Stomach (tissue), 9 donors: ENCODE data around the gene ABCA10. TPM values are rescaled to one million over a fixed set of nuclear protein-coding genes. Genes with fewer than 3 reads are reported as not detected.

ENCODE experiments used
- DNase-seq, 2 donors: peaks; one replicate each; pipeline versions ENCODE4 v3.0.0 to v3.0.0-alpha.2; 2013 to 2019
- H3K27ac ChIP-seq, 5 donors: fragments of 200-600 bp in 4 of 5; sonication (generic) in 4 of 5; one replicate each; pipeline ENCODE4 v1.5.1; 2013 to 2019; ENCODE audit warnings: mild to moderate bottlenecking in 1 of 5, moderate library complexity in 1 of 5
- H3K27me3 ChIP-seq, 3 donors: fragments of 200-600 bp; sonication (generic); one replicate each; pipeline ENCODE4 v1.5.1; 2017 to 2019; ENCODE audit warnings: mixed run types in 1 of 3
- H3K36me3 ChIP-seq, 4 donors: fragments of 200-600 bp; sonication (generic); 1 replicate in 3 of 4; 2 replicates in 1 of 4; pipeline ENCODE4 v1.5.1; 2016 to 2019
- H3K4me1 ChIP-seq, 4 donors: fragments of 200-600 bp; sonication (generic); one replicate each; pipeline ENCODE4 v1.5.1; 2016 to 2019
- H3K4me3 ChIP-seq, 4 donors: fragments of 200-600 bp; sonication (generic) in 3 of 4; one replicate each; pipeline ENCODE4 v1.5.1; 2016 to 2019; ENCODE audit warnings: mild to moderate bottlenecking in 1 of 4
- H3K9me3 ChIP-seq, 4 donors: fragments of 200-600 bp; sonication (generic); one replicate each; pipeline ENCODE4 v1.5.1; 2016 to 2019
- CTCF ChIP-seq, 7 experiments: fragments of 450-650 bp in 4 of 7; fragments of 200-600 bp in 3 of 7; sonication (generic) in 3 of 7; IDR thresholded peaks; one replicate each; pipeline ENCODE4 v1.5.1; 2016 to 2019; ENCODE audit warnings: antibody characterized with exemption in 7 of 7, control low read depth in 2 of 7, mild to moderate bottlenecking in 1 of 7
- EP300 ChIP-seq: sonication (generic); formaldehyde crosslinking; IDR thresholded peaks from one replicate; pipeline ENCODE4 v1.6.1; 2017; ENCODE audit warnings: antibody characterized with exemption
- POLR2A ChIP-seq, 4 donors: fragments of 450-650 bp; IDR thresholded peaks; one replicate each; pipeline ENCODE4 v1.6.1; 2016; ENCODE audit warnings: antibody characterized with exemption in 4 of 4, control low read depth in 2 of 4, mild to moderate bottlenecking in 1 of 4, moderate library complexity in 1 of 4
- POLR2AphosphoS5 ChIP-seq, 3 donors: sonication (generic); formaldehyde crosslinking; IDR thresholded peaks; one replicate each; pipeline ENCODE4 v1.6.1; 2016; ENCODE audit warnings: antibody characterized with exemption in 3 of 3
- WGBS, 5 donors: extraction: QIAGEN DNeasy Blood & Tissue Kit in 3 of 5; methylation state at CpG; one replicate each; pipeline versions ENCODE4 v1.1.5 to v1.1.7; 2013 to 2018; 5-methylcytosine and 5-hydroxymethylcytosine counted together
- intact Hi-C: fragments of 100-400 bp; cut with DNase I; formaldehyde crosslinking; loops from one replicate; pipeline ENCODE4 v1.15.1; 2023; ENCODE audit warnings: low total_unique reads
- polyA plus RNA-seq, 3 donors: library from polyadenylated mRNA; stranded (reverse); fragments of 200-250 nt; gene quantifications; one replicate each; pipeline ENCODE4 v1.2.3, GENCODE V29; 2013
- total RNA-seq, 5 donors: library from RNA; depleted of rRNA; stranded (reverse); fragments of >200 nt; gene quantifications; one replicate each; pipeline versions ENCODE4 v1.1.0 to v1.2.3, GENCODE V29; 2014 to 2016
- donor health status: healthy with polysubstance abuse.
- donor health status: Bipolar disorder and iron deficiency.
- donor health status: healthy.

ABCA10 gene
- total and polyA plus RNA-seq, 8 donors, result 0.29 to 34.9 (median 5.0) TPM

- peak overlapping the region in 1 of 5 donors; percentile 27 for H3K27ac ChIP-seq
- intact Hi-C loops, result no loop called here
- H3K4me1 ChIP-seq, result no peaks in the 10 kb centered on the region
- TF ChIP-seq EP300 (no peak), CTCF (IDR thresholded peaks at IDR 0.05) (no peak), POLR2AphosphoS5 (IDR thresholded peaks at IDR 0.05) (no peak)
- H3K9me3 ChIP-seq, result peaks cover 0 to 25% (median 4%) of the 10 kb centered on the region in 4 donors
- H3K36me3 ChIP-seq, result no peaks in the 10 kb centered on the region
- H3K27me3 ChIP-seq, result no peaks in the 10 kb centered on the region
- no peak for DNase-seq
- H3K4me3 ChIP-seq, result peak overlapping the region in 1 of 4 donors; percentile 11
Observed at GRCh38 chr17:69228018-69228417, 606 bp downstream of the ABCA10 start.

- Histone ChIP-seq H3K36me3 (no peaks in the 10 kb centered on the region), H3K4me1 (no peaks in the 10 kb centered on the region)
- WGBS, 5 donors, result 62 to 76% (median 71%) methylated on average over 2 of the region's 2 CpGs
Observed at GRCh38 chr17:69227541-69227940, 1.1 kb downstream of the ABCA10 start.

DNA sequence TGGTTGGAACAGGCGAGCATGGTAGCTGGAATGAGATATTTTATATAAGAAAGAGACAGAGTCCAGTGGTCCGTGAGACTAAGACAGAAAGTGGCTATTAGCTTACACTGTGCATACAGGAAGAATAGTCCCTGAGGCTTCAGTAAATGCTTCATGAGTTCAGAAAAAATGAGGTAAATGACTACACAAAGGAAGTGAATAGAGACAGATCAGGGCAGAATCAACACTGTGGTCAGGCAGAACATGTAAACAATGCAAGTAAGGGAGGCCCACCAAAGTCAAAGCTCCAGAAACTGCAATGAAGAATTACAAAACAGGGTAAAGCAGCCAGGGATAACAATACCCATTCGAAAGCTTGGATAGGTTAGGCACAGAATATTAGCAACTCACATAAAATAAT lies 4.8 kb downstream of the ABCA10 start:
- Histone ChIP-seq H3K9me3 (no peaks in the 10 kb centered on the region), H3K36me3 (peaks cover 0 to 12% (median 9%) of the 10 kb centered on the region in 4 donors), H3K27me3 (no peaks in the 10 kb centered on the region), H3K4me1 (no peaks in the 10 kb centered on the region), H3K27ac (no peak overlapping the region), H3K4me3 (no peak overlapping the region)
- TF ChIP-seq EP300, result no peak
- TF ChIP-seq CTCF (IDR thresholded peaks at IDR 0.05), result no peak
- no peak for TF ChIP-seq POLR2A (IDR thresholded peaks at IDR 0.05)
- TF ChIP-seq POLR2AphosphoS5 (IDR thresholded peaks at IDR 0.05), result no peak
- peak in 1 of 2 donors; percentile 42 for DNase-seq
- intact Hi-C loops, result no loop called here
- whole genome bisulfite sequencing, 5 donors, result 78 to 91% (median 86%) methylated on average over 3 of the region's 3 CpGs

More at GRCh38 chr17:69227541-69227940, 1.1 kb downstream of the ABCA10 start:
- intact Hi-C loops, result no loop called here
- Histone ChIP-seq H3K27ac (peak overlapping the region in 1 of 5 donors; percentile 27), H3K27me3 (no peaks in the 10 kb centered on the region), H3K9me3 (peaks cover 0 to 20% (median 2%) of the 10 kb centered on the region in 4 donors), H3K4me3 (peak overlapping the region in 2 of 4 donors; percentile 10 to 11)
- DNase-seq, result peak in 1 of 2 donors; percentile 23
- no peak for TF ChIP-seq CTCF (IDR thresholded peaks at IDR 0.05)
- TF ChIP-seq POLR2AphosphoS5 (IDR thresholded peaks at IDR 0.05), result no peak
- no peak for TF ChIP-seq POLR2A (IDR thresholded peaks at IDR 0.05)
- TF ChIP-seq EP300, result no peak

- H3K36me3 ChIP-seq, result peaks cover 0 to 13% (median 11%) of the 10 kb centered on the region in 4 donors
- H3K4me3 ChIP-seq, result no peak overlapping the region
- no peak overlapping the region for H3K27ac ChIP-seq
- TF ChIP-seq EP300, result no peak
- TF ChIP-seq POLR2A (IDR thresholded peaks at IDR 0.05), result no peak
- TF ChIP-seq POLR2AphosphoS5 (IDR thresholded peaks at IDR 0.05), result no peak
- no peak for TF ChIP-seq CTCF (IDR thresholded peaks at IDR 0.05)
- H3K9me3 ChIP-seq, result no peaks in the 10 kb centered on the region
- H3K27me3 ChIP-seq, result no peaks in the 10 kb centered on the region
- H3K4me1 ChIP-seq, result no peaks in the 10 kb centered on the region
- intact Hi-C loops, result no loop called here
- no peak for DNase-seq
Observed at GRCh38 chr17:69222707-69223258, 5.8 kb downstream of the ABCA10 start.
